ENCODE data around the gene MYH9.

The MYH9 gene

GRCh38 chr22:36329254-36330078 lies 58.3 kb downstream of the MYH9 start:
- DNase-seq: peak; percentile 13

- DNase-seq: no peak
These were observed 59.0 kb downstream of the MYH9 start for GRCh38 chr22:36328635-36329253.

DNA sequence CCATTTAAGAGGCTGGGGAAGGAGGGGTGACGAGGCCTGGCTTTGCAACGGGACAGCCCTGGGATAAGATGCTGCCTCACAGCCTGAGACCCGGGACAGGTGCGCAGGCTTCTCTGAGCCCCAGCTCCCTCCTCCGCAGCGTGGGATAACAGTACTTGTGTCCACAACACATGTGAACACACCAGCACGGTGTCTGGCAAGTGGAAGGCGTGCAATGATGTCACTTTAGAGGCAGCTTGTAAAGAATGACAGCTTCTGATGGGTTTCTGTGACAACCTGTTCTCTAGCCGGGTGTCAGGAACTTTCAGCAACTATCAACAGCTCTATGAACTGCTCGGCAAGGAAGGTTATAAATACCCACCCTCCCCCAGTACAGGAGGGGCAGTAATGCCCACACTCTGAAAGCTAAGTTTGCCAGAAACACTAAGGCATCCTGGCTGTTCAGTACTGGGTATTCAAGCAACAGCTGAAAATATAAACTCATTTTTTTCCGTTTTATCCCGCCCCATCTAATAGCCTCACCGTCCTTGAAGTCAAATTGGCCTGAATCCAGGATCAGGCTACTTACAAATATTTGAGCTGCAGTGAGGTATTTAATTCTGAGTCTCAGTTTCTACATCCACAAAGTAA lies 59.7 kb downstream of the MYH9 start:
- no peak for DNase-seq

- no peak for DNase-seq
These were observed 61.3 kb downstream of the MYH9 start for GRCh38 chr22:36326178-36327161.

DNA sequence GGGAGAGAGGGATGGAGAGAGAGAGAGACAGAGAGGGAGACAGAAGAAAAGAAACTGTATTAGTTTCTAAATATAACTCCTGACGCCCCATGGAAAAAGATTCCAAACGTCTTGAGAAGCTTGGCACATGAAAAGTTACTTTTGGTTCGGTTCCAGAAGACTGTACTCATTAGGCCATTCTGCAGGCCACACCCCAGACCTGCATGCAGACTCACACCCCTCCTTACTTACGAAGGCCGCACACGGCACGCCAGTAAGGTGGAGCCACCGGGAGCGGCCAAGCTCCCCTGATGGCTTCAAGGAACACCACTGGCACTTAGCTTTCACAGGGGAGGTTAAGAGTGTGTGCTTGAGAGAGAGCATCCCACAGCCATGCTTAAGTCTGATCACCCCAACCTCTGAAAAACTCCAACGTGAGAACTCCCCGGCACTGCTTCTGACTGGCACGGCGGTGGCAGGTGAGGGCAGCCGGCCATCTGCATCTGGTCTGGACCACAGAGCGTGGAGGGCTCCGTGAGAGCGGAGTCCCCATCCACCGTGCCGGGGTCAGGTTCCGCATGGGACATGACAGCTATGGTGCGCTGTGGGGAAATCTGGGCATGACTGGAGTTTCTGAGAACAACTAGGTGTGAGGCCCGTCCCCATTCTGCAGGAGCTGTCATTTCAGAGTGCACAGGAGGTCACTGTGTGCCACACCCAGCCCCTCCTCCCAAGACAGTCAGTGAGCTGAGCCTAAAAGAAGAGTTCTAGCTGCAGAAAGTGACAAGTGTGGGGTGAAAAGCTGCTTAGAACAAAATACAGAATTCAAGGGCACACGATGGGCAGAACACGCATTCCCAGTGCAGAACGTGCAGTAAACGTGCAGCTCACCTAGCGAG lies 62.4 kb downstream of the MYH9 start:
- DNase-seq: no peak

DNA sequence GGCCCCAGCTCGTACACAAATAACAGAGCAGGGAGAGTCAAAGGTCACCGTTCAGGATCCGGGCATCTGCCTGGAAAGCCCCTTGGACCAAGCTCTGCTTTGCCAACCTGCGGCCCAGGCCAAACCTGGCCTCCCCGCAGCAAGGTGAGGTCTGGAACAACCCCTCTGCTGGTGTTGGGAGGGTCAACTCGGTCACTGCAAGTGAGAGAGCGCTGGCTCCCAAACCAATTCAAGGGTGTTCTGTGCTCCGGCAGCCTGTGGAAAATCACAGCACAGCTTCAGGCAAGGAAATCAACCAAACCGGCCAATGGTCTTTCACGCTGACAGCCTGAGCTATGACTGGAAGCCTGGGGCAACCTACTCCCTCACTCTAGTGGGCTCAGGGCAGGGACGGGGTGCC lies 63.4 kb downstream of the MYH9 start:
- DNase-seq: no peak

DNA sequence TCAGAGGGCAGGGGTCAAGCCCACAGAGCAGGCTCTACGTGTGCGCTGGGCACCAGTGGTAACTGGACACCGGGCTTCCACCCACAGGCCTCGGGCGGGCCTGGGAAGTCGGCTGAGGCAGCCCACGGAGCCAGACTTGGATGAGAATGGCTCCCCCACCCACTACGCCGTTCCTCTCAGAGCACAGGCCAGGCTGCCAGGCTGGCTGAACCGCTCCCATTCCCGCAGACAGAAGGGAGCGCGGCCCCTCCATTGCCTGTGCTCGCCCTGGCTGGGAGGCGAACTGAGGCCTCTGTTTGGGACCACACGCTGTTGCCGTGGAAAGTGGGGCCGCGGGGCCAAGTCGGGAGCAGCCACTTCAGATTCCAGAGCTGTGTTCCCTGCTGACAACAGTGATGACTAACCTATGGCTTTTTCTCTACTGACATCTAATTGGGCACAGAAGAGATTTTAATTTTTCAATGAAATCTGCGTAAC lies 63.9 kb downstream of the MYH9 start:
- no peak for DNase-seq

- no peak for DNase-seq
These were observed 64.4 kb downstream of the MYH9 start for GRCh38 chr22:36323182-36323854.

DNA sequence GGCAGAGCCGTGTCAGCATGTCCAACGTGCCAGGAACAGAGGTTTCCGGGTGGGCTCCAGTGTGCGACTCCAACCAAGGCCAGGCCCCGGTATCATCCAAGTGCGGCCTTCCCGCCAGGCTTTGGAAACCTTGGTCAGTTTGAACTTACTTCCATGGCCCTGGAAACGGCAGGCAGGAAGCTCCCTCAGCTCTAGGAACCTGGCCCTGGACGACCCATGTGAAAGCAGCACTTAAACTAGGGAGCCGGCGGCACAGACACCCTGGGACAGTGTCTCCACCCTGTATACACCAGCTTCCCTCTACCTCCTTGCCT lies 65.2 kb downstream of the MYH9 start:
- DNase-seq: no peak

DNA sequence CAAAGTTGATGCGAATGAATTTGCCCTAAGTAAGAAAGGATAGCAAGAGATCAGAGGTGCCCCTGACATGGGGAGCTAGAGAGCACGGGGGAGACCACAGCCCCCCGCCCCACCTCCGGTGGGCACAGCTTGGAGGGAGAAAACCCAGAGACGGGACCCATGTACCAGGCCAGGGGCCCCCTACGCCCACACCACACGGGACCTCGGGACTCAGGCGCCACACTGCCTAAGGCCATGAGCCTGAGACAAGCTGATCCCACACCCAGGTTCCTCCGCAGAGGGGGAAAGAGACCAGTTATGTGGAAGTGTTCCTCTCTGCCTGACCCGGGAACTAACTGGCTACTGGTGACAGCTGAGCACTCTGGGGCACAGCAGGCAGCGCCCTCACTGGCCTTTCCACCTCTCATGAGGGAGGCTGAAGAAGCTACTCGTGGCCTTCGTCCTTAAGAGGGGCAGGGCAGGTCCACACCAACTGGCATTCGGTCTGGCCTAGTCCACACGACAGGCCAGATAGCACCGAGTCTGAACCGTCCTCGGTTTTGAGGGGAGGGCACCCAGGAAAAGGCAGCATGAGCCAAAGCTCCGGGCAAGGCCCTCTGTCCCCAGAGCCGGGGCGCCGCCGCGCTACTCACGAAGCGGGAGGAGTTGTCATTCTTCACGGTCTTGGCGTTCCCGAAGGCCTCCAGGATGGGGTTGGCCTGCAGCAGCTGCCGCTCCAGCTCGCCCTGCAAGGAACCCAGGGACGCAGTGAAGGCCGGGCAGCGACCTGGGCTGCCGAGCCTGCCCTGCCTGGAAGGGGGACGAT lies 65.8 kb downstream of the MYH9 start:
- DNase-seq: no peak

- no peak for DNase-seq
These were observed 67.2 kb downstream of the MYH9 start for GRCh38 chr22:36320553-36320952.

GRCh38 chr22:36319595-36320497 lies 67.9 kb downstream of the MYH9 start:
- DNase-seq: no peak

DNA sequence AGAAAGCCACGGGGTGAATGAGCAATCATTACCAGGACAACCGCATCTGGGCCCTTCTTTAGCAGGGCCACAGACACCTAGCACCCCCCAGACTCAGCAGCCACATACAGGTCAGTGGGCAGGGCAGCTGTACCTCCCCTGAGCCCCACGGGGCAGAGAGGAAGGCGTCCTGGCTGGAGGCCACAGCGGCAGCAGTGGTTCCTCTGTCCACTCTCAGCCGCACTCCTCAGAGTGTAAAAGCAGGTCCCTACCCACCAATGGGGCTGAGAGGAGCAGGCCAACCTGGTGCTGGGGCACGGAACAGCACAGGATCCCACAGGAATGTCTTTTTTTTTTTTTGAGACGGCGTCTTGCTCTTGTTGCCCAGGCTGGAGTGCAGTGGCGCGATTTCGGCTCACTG lies 69.3 kb downstream of the MYH9 start:
- no peak for DNase-seq

DNA sequence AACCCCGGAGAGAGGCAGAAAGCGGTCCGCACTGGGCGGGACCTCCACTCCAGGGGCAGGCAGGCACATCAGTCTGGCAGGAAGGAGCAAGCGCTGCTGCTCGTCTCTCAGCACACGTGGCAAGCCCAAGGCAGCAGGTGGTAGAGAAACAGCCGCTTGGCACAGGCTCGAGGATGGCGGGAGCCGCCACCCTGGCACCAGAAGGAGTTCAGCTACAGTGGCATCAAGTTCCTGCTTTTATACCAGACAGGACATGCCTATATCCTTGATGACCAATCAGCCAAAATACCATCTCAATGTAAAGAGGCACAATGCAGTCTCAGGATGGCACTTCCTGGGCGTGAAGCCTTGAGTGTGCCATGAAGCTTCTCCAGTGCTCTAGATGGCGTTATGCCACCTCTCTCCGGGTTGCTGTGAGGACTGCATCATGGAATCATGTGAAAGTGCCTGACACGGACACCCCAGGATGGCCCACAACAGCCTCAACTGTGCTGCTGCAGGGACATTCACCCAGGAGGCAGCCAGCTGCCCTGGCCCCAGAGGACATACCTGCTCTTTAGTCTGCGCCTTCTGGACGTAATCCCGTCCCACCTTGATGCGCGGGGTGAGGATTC lies 70.0 kb downstream of the MYH9 start:
- no peak for DNase-seq

- no peak for DNase-seq
These were observed 71.3 kb downstream of the MYH9 start for GRCh38 chr22:36316419-36316818.

DNA sequence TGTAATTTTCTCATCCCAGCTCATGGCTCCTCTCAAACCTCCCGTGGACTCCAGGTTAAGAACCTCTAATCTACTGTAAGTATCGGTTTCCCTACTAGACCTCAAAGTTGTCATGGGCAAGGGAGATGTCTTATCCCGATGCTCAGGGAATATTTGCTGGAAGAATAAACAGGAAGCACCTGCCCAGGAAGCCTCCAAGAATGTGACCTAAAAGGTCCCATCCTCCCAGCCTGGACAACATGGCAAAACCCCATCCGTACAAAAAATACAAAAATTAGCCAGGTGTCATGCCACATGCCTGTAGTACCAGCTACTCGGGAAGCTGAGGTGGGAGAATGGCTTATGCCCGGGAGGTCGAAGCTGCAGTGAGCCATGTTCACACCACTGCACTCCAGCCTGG lies 72.4 kb downstream of the MYH9 start:
- DNase-seq: no peak

GRCh38 chr22:36311386-36312085 lies 76.2 kb downstream of the MYH9 start:
- DNase-seq: no peak

DNA sequence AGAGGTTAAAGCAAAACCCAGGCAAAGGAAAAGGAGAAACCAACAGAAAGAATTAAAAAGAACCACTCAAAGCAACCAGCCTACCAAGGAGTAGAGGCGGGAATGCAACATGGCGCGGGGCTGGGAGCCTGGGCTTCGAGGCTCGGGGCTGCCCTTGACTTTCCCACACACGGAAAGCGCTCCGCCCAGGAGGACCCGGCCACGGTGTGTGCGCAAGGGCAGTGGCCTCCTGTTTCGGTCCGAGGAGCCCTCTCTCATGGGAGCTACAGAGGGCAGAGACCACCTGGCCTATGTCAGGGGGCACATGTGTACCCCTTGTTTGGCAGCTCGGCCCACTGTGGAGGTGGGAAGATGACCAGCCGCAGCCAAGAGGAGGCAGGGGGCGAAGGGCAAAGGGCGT lies 78.9 kb downstream of the MYH9 start:
- DNase-seq: no peak
